ENCODE measurements around the gene RPS6KA3. TPM values are rescaled to one million over a fixed set of nuclear protein-coding genes. Genes with fewer than 3 reads are reported as not detected.
A peak's percentile ranks its signal among the peaks of the same experiment; 100 is the strongest.

RPS6KA3 gene
- total RNA-seq, 2 experiments from 2014 or later: 27.7 to 27.9 TPM

DNA sequence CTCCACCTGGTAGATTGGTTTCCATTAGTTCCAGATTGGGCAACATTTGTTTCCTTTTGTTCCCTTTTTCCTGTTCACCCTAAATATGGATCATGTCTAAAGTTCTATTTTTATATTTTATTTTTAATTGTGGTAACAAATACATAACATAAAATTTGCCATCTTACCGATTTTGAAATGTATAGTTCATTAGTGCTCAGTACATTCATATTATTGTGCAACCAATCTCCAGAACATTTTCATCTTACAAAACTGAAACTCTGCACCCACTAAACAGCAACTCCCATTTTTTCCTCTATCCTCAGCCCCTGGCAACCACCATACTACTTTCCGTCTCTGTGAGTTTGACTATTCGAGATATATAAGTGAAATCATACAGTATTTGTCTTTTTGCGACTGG is 14.2 kb upstream of the RPS6KA3 start:
- Mint-ChIP-seq H3K4me1 (ENCODE audit: low read depth) (no peaks in the 10 kb centered on the region), H3K27ac (no peak overlapping the region), H3K9me3 (peaks cover 1% of the 10 kb centered on the region), H3K36me3 (ENCODE audit: low read depth) (no peaks in the 10 kb centered on the region), H3K27me3 (ENCODE audit: low read depth) (no peaks in the 10 kb centered on the region), H3K4me3 (no peak overlapping the region)
- intact Hi-C loops (cut with micrococcal nuclease): no loop called here
- CTCF ChIA-PET: no interaction called here
- no peak for DNase-seq

DNA sequence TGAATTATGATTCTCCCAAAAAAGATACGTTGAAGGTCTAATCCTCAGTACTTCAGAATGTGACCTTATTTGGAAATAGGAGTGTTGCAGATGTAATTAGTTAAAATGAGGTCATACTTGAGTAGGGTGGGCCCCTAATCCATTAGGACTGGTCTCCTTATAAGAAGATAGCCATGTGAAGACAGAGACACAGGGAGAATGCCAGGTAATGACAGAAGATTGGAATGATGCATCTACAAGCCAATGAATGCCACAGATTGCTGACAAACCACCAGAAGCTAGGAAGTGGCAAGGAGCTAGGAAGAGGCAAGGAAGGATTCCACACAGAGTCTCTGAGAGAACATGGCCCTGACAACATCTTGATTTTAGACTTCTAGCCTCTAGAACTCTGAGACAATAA is 7.4 kb upstream of the RPS6KA3 start:
- intact Hi-C loops (cut with micrococcal nuclease): no loop called here
- CTCF ChIA-PET: interaction anchor here (0.6 kb wide), 1 partner anchor 1665 kb away, joined by 4 read pairs; no protein-coding TSS in a partner anchor
- Mint-ChIP-seq H3K9me3 (peaks cover 1% of the 10 kb centered on the region), H3K36me3 (ENCODE audit: low read depth) (no peaks in the 10 kb centered on the region), H3K4me1 (ENCODE audit: low read depth) (peaks cover 2% of the 10 kb centered on the region), H3K4me3 (no peak overlapping the region), H3K27me3 (ENCODE audit: low read depth) (no peaks in the 10 kb centered on the region), H3K27ac (no peak overlapping the region)
- DNase-seq: no peak

DNA sequence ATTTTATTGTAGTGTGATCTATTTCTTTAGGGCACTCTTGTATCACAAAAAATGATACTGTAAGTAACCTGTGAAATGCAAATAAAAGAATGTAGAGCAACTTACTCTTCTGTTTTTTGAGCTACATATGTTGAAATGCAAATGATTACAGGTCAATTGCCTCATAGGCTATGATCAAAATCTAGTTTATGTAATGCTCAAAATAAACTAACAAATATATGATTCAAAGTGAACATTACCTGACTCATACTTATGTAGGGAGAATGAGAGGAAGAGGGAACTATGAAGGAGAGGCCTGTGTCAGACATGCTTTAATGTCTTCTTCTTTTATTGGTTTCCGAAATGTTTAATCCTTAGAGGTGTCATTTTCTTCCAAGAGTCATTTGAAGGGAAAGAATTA is 5.0 kb upstream of the RPS6KA3 start:
- Mint-ChIP-seq H3K27ac (no peak overlapping the region), H3K9me3 (no peaks in the 10 kb centered on the region), H3K4me1 (ENCODE audit: low read depth) (peaks cover 4% of the 10 kb centered on the region), H3K4me3 (no peak overlapping the region), H3K27me3 (ENCODE audit: low read depth) (no peaks in the 10 kb centered on the region), H3K36me3 (ENCODE audit: low read depth) (no peaks in the 10 kb centered on the region)
- intact Hi-C loops (cut with micrococcal nuclease): no loop called here
- CTCF ChIA-PET: interaction anchor here (0.6 kb wide), 1 partner anchor 86 kb away, joined by 3 read pairs; no protein-coding TSS in a partner anchor
- DNase-seq: no peak

DNA sequence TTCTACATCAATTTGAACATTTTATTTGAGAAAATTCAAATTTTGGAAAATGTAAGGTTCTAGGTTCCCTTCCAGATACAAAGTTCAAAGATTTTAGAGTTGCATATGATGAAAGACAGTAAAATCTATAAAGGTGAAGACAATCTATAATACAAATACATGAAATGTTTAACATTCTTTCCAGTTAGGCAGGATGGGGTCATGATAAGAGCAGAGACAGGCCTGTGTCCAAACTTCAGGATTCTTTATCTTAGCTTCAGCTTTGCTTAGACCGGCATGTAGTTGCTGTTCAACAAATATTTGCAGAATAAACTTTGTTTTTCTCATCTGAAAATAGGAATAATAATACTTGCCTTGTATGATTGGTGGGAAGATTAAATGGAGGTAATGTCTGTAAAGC is 4.5 kb upstream of the RPS6KA3 start:
- peaks cover 4% of the 10 kb centered on the region for H3K4me1 Mint-ChIP-seq (ENCODE audit: low read depth)
- intact Hi-C loops (cut with micrococcal nuclease): no loop called here
- no peak overlapping the region for H3K27ac Mint-ChIP-seq
- no peaks in the 10 kb centered on the region for H3K9me3 Mint-ChIP-seq
- CTCF ChIA-PET: no interaction called here
- no peaks in the 10 kb centered on the region for H3K27me3 Mint-ChIP-seq (ENCODE audit: low read depth)
- H3K36me3 Mint-ChIP-seq (ENCODE audit: low read depth): no peaks in the 10 kb centered on the region
- no peak overlapping the region for H3K4me3 Mint-ChIP-seq
- no peak for DNase-seq

DNA sequence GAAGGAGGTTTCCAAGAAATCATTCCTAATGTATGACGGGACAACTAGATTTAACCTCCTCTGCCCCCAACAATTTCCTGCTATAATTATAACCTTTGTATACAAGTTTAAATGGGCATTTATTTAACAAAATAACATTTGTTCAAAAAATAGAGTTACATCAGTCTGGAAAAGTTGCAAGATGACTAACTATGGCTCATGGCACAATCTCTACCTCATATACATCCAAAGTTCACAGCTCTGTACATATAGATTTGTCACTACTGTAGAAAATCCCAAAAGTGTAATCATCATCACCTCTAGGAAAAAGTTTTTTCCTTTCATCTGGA is 3.8 kb upstream of the RPS6KA3 start:
- no peak for DNase-seq
- Mint-ChIP-seq H3K4me1 (ENCODE audit: low read depth) (peaks cover 4% of the 10 kb centered on the region), H3K36me3 (ENCODE audit: low read depth) (no peaks in the 10 kb centered on the region), H3K27ac (no peak overlapping the region), H3K27me3 (ENCODE audit: low read depth) (no peaks in the 10 kb centered on the region), H3K4me3 (no peak overlapping the region), H3K9me3 (no peaks in the 10 kb centered on the region)
- intact Hi-C loops (cut with micrococcal nuclease): no loop called here
- CTCF ChIA-PET: no interaction called here

DNA sequence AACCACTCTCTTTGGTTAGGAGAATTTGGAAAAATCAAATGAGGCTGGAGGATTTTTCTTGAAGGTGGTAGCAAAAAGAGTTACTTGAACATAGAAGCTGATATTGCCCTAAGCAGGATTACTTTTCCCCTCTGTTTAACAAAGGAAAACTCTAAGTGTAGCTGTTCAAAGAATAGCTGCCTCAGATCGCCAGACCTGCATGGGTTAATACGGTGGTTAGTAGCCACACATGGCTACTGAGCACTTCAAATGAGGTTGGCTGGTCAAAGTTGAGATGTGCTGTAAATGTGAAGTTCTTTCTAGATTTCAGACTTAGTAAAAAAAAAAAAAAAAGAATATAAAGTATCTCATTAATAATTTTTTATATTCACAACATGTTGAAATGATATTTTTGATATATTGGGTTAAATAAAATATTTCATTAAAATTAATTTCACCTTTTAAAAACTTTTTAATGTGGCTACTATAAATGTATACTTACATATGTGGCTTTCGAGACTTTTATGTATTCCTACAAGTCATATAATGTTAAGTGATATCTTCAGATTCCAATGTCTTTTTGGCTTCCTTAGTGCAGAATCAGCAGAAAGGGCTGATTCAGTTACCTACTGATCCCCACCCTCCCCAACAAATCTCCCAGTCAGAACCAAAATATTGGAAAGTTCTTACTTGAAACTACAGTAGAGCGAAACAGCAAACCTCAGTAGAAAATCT is 3.3 kb upstream of the RPS6KA3 start:
- Mint-ChIP-seq H3K4me1 (ENCODE audit: low read depth) (peaks cover 4% of the 10 kb centered on the region), H3K27ac (no peak overlapping the region), H3K36me3 (ENCODE audit: low read depth) (no peaks in the 10 kb centered on the region), H3K9me3 (no peaks in the 10 kb centered on the region), H3K27me3 (ENCODE audit: low read depth) (no peaks in the 10 kb centered on the region), H3K4me3 (no peak overlapping the region)
- no peak for DNase-seq
- CTCF ChIA-PET: no interaction called here
- intact Hi-C loops (cut with micrococcal nuclease): loop anchor here (5.0 to 10.0 kb wide), 4 partner anchors 247 to 1105 kb away; partner anchors contain the start of gene CNKSR2

DNA sequence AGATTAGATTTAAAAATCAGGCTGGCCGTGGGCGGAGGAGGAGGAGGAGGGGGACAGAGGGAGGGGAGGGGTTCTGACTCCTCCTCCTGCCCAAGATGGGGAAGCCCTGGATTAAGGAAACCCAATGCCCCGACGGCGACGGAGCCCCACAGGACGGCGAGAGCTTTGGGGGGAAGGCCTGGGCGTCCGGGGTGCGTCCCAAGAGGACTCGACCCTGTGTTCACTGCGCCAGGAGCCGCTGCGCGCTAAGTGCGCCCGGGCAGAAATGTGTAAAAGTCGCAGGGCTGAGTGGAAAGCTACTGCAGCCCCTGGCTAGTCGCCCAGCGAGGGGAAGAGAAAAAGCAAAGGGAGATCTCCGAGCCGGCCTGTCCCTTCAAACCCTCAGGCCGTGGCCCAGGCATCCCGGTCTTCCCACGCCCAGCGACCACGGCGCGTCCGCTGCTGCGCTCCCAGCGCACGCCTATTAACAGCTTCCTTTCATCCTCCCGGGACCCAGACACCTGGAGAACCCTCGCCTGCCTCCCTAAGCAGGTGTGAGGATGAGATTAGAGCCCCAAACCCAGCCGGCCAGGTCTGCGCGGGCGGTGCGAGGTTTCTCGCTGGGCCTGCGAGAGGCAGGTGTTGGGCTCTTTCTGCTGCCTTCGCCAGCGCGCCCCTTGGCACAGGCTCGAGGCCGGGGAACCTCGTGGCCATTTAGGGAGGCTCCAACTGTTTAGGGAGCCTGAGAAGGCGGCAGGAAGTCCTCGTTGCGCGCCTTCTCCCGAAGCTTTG is 1.4 kb upstream of the RPS6KA3 start:
- Mint-ChIP-seq H3K4me1 (ENCODE audit: low read depth) (peaks cover 17% of the 10 kb centered on the region), H3K36me3 (ENCODE audit: low read depth) (no peaks in the 10 kb centered on the region), H3K9me3 (no peaks in the 10 kb centered on the region), H3K27ac (no peak overlapping the region), H3K27me3 (ENCODE audit: low read depth) (no peaks in the 10 kb centered on the region), H3K4me3 (peak overlapping the region; percentile 84)
- CTCF ChIA-PET: no interaction called here
- intact Hi-C loops (cut with micrococcal nuclease): loop anchor here (2.0 to 10.0 kb wide), 5 partner anchors 43 to 1107 kb away; partner anchors contain the start of gene CNKSR2
- peak; percentile 22 for DNase-seq

DNA sequence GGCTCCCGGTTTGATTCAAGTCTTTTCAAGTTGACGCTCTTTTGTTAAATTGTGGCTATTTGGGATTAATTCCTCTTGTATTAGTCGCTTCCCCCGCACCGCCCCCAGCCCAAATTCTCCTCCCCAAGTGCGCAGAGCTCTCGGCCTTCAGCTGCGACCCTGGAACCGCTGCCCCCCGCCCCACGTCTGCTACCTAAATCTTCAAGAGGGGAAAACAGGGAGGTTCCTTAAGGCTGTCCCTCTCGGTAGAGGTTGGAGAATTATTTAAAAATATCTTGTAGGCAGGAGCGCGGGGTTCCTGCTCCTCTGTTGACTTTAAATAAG is 860 bp upstream of the RPS6KA3 start:
- H3K4me3 Mint-ChIP-seq: peak overlapping the region; percentile 84
- CTCF ChIA-PET: no interaction called here
- no peaks in the 10 kb centered on the region for H3K27me3 Mint-ChIP-seq (ENCODE audit: low read depth)
- no peaks in the 10 kb centered on the region for H3K9me3 Mint-ChIP-seq
- H3K27ac Mint-ChIP-seq: peak overlapping the region; percentile 51
- H3K4me1 Mint-ChIP-seq (ENCODE audit: low read depth): peaks cover 18% of the 10 kb centered on the region
- H3K36me3 Mint-ChIP-seq (ENCODE audit: low read depth): no peaks in the 10 kb centered on the region
- intact Hi-C loops (cut with micrococcal nuclease): loop anchor here (2.0 to 10.0 kb wide), 5 partner anchors 43 to 1107 kb away; partner anchors contain the start of gene CNKSR2
- no peak for DNase-seq

DNA sequence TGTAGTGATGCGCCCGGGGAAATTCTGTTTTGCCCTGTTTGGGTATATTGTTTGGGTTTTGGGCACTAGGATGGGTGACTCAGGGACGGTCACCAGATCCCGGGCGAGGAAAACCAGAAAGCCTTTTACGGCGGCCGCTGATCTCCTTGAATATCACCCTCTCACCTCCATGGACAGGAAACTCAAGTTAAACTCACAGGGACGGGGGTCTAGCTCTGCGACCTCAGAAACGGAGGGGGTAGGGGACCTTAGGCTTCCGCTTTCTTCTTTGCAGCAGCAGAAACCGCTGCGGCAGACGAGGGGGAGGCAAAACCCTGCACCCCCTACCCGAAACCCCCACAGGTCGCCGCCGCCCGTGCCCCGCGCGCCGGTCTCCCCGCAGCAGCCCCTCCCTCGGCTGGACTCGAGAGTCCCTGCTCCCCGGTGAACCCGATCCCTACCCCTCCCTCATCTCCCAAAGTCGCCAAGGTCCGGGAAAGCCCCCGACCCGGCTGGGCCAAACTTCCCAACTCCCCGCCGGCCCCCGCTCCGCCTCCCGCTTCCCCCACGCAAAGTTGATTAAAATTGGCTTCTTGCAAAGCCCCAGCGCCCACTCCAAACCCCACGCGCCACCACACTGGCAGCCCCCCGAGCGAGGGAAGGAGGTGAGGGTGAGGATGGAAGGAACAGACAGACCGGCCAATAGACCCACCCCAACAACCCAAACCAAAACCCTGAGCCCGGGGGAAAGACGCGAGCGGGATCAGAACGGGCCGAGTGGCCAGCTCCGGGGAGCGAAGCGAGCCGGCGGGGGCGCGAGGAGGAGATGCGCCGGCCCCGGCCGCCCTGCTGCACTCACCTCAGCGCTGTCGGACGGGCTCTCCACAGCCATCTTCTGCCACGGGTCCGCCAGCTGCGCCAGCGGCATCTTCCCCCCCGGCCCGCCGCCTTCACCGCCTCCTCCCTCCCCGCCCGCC is 705 bp downstream of the RPS6KA3 start:
- Mint-ChIP-seq H3K27me3 (ENCODE audit: low read depth) (no peaks in the 10 kb centered on the region), H3K9me3 (no peaks in the 10 kb centered on the region), H3K4me3 (peak overlapping the region; percentile 82), H3K36me3 (ENCODE audit: low read depth) (no peaks in the 10 kb centered on the region), H3K4me1 (ENCODE audit: low read depth) (peaks cover 27% of the 10 kb centered on the region), H3K27ac (peak overlapping the region; percentile 91)
- DNase-seq: peak; percentile 35
- intact Hi-C loops (cut with micrococcal nuclease): loop anchor here (1.0 to 10.0 kb wide), 10 partner anchors 13 to 1109 kb away; partner anchors contain the start of genes CNKSR2 and EIF1AX
- CTCF ChIA-PET: interaction anchor here (0.7 kb wide), 1 partner anchor 33 kb away, joined by 3 read pairs; no protein-coding TSS in a partner anchor

DNA sequence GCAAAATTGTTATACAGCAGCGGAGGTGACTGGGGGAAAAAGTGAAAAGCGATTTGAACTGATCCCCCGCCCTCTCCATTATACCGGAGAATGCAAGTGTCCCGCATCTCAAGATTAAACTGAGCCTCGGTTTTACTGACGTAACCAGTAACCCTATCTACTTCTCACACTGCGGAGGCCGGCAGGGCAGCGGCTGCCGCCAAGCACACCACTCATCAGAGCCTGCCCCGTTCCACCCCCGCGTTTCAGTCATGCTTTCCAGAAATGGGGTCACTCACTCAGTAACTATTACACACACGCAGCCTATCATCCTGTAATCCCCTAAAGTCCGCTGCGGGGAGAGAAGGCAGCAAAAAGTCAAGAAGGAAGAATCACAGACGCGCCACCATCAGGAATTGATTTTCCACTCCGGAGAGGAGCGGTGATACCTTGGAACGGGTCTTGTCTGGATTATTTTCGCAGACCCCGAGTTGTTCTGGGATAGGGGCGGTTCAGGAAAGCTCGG is 1.4 kb downstream of the RPS6KA3 start:
- intact Hi-C loops (cut with micrococcal nuclease): loop anchor here (1.0 to 10.0 kb wide), 9 partner anchors 12 to 1110 kb away; partner anchors contain the start of genes CNKSR2 and EIF1AX
- CTCF ChIA-PET: no interaction called here
- H3K27ac Mint-ChIP-seq: peak overlapping the region; percentile 91
- H3K4me1 Mint-ChIP-seq (ENCODE audit: low read depth): peaks cover 33% of the 10 kb centered on the region
- no peaks in the 10 kb centered on the region for H3K36me3 Mint-ChIP-seq (ENCODE audit: low read depth)
- peak; percentile 75 for DNase-seq
- peak overlapping the region; percentile 82 for H3K4me3 Mint-ChIP-seq
- H3K9me3 Mint-ChIP-seq: no peaks in the 10 kb centered on the region
- H3K27me3 Mint-ChIP-seq (ENCODE audit: low read depth): no peaks in the 10 kb centered on the region

DNA sequence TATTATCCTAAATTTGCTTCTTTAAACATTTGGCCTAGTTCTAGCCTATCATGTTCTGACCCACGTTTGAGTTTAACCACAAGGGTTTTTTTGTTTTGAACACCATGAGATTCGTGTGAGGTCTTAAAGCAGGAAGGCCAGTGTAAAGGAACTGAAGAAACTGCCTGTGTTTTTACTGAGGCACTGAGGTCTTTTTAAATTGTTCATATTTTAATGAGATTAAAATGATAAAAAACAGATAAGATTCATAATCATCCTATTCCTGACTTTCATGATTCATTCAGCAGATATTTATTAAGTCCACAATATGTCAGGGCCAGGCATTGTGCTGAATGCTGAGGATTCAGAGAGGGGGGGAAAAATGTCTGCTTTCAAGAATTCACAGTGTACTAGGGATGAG is 3.2 kb downstream of the RPS6KA3 start:
- Mint-ChIP-seq H3K4me1 (ENCODE audit: low read depth) (peaks cover 43% of the 10 kb centered on the region), H3K9me3 (no peaks in the 10 kb centered on the region), H3K4me3 (peak overlapping the region; percentile 27), H3K36me3 (ENCODE audit: low read depth) (no peaks in the 10 kb centered on the region), H3K27me3 (ENCODE audit: low read depth) (no peaks in the 10 kb centered on the region), H3K27ac (peak overlapping the region; percentile 81)
- intact Hi-C loops (cut with micrococcal nuclease): loop anchor here (10.0 kb wide), 1 partner anchor 1111 kb away; the partner anchor contains the start of gene CNKSR2
- DNase-seq: no peak
- CTCF ChIA-PET: interaction anchor here (0.5 kb wide), 1 partner anchor 91 kb away, joined by 4 read pairs; no protein-coding TSS in a partner anchor

DNA sequence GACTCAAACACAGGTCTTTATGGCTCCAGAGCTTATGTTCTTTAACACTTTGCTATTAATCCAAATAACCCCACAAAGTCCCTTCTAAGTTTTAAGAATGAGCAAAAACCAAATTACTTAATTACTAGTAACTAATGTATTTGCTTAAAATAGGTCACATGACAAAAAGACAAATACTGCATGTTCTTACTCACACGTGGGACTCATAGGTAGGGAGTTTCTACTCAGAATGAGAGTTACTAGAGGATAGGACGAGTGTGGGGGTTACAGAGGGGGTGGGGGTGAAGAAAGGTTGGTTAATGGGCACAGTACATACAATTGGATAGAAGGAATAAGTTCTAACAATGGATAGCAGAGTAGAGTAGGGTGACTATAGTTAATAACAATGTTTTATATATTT is 5.8 kb downstream of the RPS6KA3 start:
- CTCF ChIA-PET: no interaction called here
- peaks cover 55% of the 10 kb centered on the region for H3K4me1 Mint-ChIP-seq (ENCODE audit: low read depth)
- no peaks in the 10 kb centered on the region for H3K36me3 Mint-ChIP-seq (ENCODE audit: low read depth)
- no peak overlapping the region for H3K27ac Mint-ChIP-seq
- no peaks in the 10 kb centered on the region for H3K9me3 Mint-ChIP-seq
- no peaks in the 10 kb centered on the region for H3K27me3 Mint-ChIP-seq (ENCODE audit: low read depth)
- no peak overlapping the region for H3K4me3 Mint-ChIP-seq
- DNase-seq: no peak
- intact Hi-C loops (cut with micrococcal nuclease): loop anchor here (10.0 kb wide), 1 partner anchor 1114 kb away; the partner anchor contains the start of gene CNKSR2
